Retina (tissue), 1 donor: ENCODE measurements around the gene NRXN3.
A peak's percentile ranks its signal among the peaks of the same experiment; 100 is the strongest.

Experiments
- DNase-seq: peaks from one replicate; pipeline ENCODE4 v3.0.0-alpha.2; 2016

The NRXN3 gene

GRCh38 chr14:79325557-79325956 is 1155.4 kb downstream of the NRXN3 start:
- no peak for DNase-seq

- no peak for DNase-seq
Observed at GRCh38 chr14:79328863-79329262, 1158.7 kb downstream of the NRXN3 start.

GRCh38 chr14:79331830-79332229 is 1161.7 kb downstream of the NRXN3 start:
- no peak for DNase-seq

- peak; percentile 28 for DNase-seq
Observed at GRCh38 chr14:79332504-79333197, 1162.5 kb downstream of the NRXN3 start.

- DNase-seq = peak; percentile 20
Observed at GRCh38 chr14:79333198-79333546, 1163.0 kb downstream of the NRXN3 start.

GRCh38 chr14:79334272-79334671 is 1164.1 kb downstream of the NRXN3 start:
- DNase-seq = no peak

GRCh38 chr14:79337761-79338160 is 1167.6 kb downstream of the NRXN3 start:
- DNase-seq = no peak

GRCh38 chr14:79342942-79343341 is 1172.8 kb downstream of the NRXN3 start:
- no peak for DNase-seq

GRCh38 chr14:79351011-79351410 is 1180.8 kb downstream of the NRXN3 start:
- DNase-seq = no peak

GRCh38 chr14:79352076-79352630 is 1182.0 kb downstream of the NRXN3 start:
- DNase-seq = no peak

GRCh38 chr14:79354336-79354735 is 1184.2 kb downstream of the NRXN3 start:
- DNase-seq = no peak

- peak; percentile 10 for DNase-seq
Observed at GRCh38 chr14:79356040-79356439, 1185.9 kb downstream of the NRXN3 start.

- no peak for DNase-seq
Observed at GRCh38 chr14:79357307-79357706, 1187.1 kb downstream of the NRXN3 start.

- DNase-seq = peak; percentile 2
Observed at GRCh38 chr14:79363291-79363690, 1193.1 kb downstream of the NRXN3 start.

- DNase-seq = no peak
Observed at GRCh38 chr14:79369359-79370332, 1199.5 kb downstream of the NRXN3 start.

- DNase-seq = no peak
Observed at GRCh38 chr14:79370969-79371368, 1200.8 kb downstream of the NRXN3 start.

GRCh38 chr14:79373451-79373850 is 1203.3 kb downstream of the NRXN3 start:
- no peak for DNase-seq

- peak; percentile 22 for DNase-seq
Observed at GRCh38 chr14:79375356-79375755, 1205.2 kb downstream of the NRXN3 start.

GRCh38 chr14:79376557-79376956 is 1206.4 kb downstream of the NRXN3 start:
- no peak for DNase-seq

GRCh38 chr14:79378020-79378419 is 1207.8 kb downstream of the NRXN3 start:
- no peak for DNase-seq

GRCh38 chr14:79379266-79379665 is 1209.1 kb downstream of the NRXN3 start:
- DNase-seq = no peak

GRCh38 chr14:79383031-79383430 is 1212.9 kb downstream of the NRXN3 start:
- DNase-seq = no peak

- DNase-seq = no peak
Observed at GRCh38 chr14:79383475-79383874, 1213.3 kb downstream of the NRXN3 start.

GRCh38 chr14:79395061-79395460 is 1224.9 kb downstream of the NRXN3 start:
- DNase-seq = no peak
